GM12878 (cell line): ENCODE data around the gene MYBPC2. TPM values are rescaled to one million over a fixed set of nuclear protein-coding genes. Genes with fewer than 3 reads are reported as not detected.
"Not testable (repeated sequence)": the region's sequence is repeated elsewhere in the genome, so short reads cannot be mapped to it uniquely, and the experiment has no call there.

ENCODE experiments used
- ATAC-seq: fragments of 200-7000 bp; cut with Tn5 transposase; 3 replicates; pipeline ENCODE4 v1.9.1; 2020; ENCODE audit warnings: mild to moderate bottlenecking, moderate library complexity
- BruUV-seq: library from RNA; stranded (reverse); fragments of 400-500 nt; replicated peaks from 2 replicates; lab custom pipeline; 2021; lab: Mats Ljungman, UMichigan
- CTCF ChIA-PET: fragments of 300-600 bp; sonication (Branson Sonifier 250); formaldehyde crosslinking; extraction: SDS; loops from one replicate; lab custom pipeline; 2021; ENCODE audit warnings: inconsistent platforms; lab: Yijun Ruan, JAX
- POLR2A ChIA-PET: fragments of 350-600 bp; formaldehyde crosslinking; extraction: SDS; loops from one replicate; lab custom pipeline; 2021; ENCODE audit warnings: inconsistent platforms; lab: Charles Lee
- RAD21 ChIA-PET: fragments of 300-600 bp; sonication (Branson Sonifier 250); formaldehyde crosslinking; loops from one replicate; lab custom pipeline; 2023; ENCODE audit warnings: antibody characterized with exemption; ENCODE audit not compliant: unreplicated experiment; lab: Charles Lee
- SMC1A ChIA-PET: fragments of 300-600 bp; sonication (Branson Sonifier 250); formaldehyde crosslinking; loops from one replicate; lab custom pipeline; 2023; ENCODE audit not compliant: unreplicated experiment, uncharacterized antibody; lab: Charles Lee
- DNase-seq: peaks from one replicate; pipeline ENCODE4 v3.0.0-alpha.2; 2011; ENCODE audit warnings: low read depth, low spot score
- FAIRE-seq: peaks from 3 replicates; lab custom pipeline; 2011; peaks lifted over from hg19 to GRCh38; lab: Jason Lieb, UNC
- H2AFZ ChIP-seq: 2 replicates; pipeline ENCODE4 v1.6.0; 2011; ENCODE audit warnings: low read depth, low read length, control low read depth; ENCODE audit not compliant: control insufficient read depth
- H3K27ac ChIP-seq: 2 replicates; pipeline ENCODE4 v1.5.1; 2011; ENCODE audit warnings: control low read depth; ENCODE audit not compliant: control insufficient read depth, insufficient read depth
- H3K27me3 ChIP-seq, 2 experiments: replicated peaks in 1 of 2; 2 replicates each; pipeline versions ENCODE4 v1.6.0 to v1.6.1; 2011; ENCODE audit warnings: low read length in 1 of 2; ENCODE audit not compliant: control insufficient read depth in 2 of 2, insufficient read depth in 2 of 2
- H3K36me3 ChIP-seq, 2 experiments: 2 replicates each; pipeline ENCODE4 v1.5.1; 2011; ENCODE audit warnings: low read length in 1 of 2; ENCODE audit not compliant: control insufficient read depth in 2 of 2, insufficient read depth in 2 of 2
- H3K4me1 ChIP-seq: 2 replicates; pipeline ENCODE4 v1.6.1; 2011; ENCODE audit warnings: mild to moderate bottlenecking, low read length, moderate library complexity, mixed read lengths; ENCODE audit not compliant: control insufficient read depth, insufficient read depth
- H3K4me2 ChIP-seq: 2 replicates; pipeline ENCODE4 v1.6.0; 2011; ENCODE audit warnings: control low read depth; ENCODE audit not compliant: control insufficient read depth, insufficient read depth
- H3K4me3 ChIP-seq: fragments of 200-600 bp; sonication (generic); 2 replicates; pipeline ENCODE4 v1.5.1; 2016
- H3K79me2 ChIP-seq: 2 replicates; pipeline ENCODE4 v1.6.0; 2011; ENCODE audit warnings: low read length; ENCODE audit not compliant: control insufficient read depth, insufficient read depth
- H3K9ac ChIP-seq: 2 replicates; pipeline ENCODE4 v1.8.0; 2011; ENCODE audit warnings: low read length, control low read depth, mixed read lengths; ENCODE audit not compliant: control insufficient read depth, insufficient read depth
- H3K9me3 ChIP-seq: replicated peaks from 3 replicates; pipeline ENCODE4 v1.5.1; 2011; ENCODE audit warnings: mild to moderate bottlenecking, low read length; ENCODE audit not compliant: control insufficient read depth, insufficient read depth
- H4K20me1 ChIP-seq: 2 replicates; pipeline ENCODE4 v1.6.0; 2011; ENCODE audit not compliant: control insufficient read depth, insufficient read depth
- CREM ChIP-seq: IDR thresholded peaks from 2 replicates; pipeline ENCODE4 v1.6.1; 2014; ENCODE audit warnings: antibody characterized with exemption, low read depth
- ESRRA ChIP-seq: IDR thresholded peaks from 2 replicates; pipeline ENCODE4 v1.6.1; 2012; ENCODE audit warnings: mild to moderate bottlenecking, low read length, improper control_type of control experiment
- GATAD2B ChIP-seq: fragments of 450-650 bp; conservative IDR thresholded peaks from 2 replicates; pipeline ENCODE4 v1.6.1; 2017; ENCODE audit warnings: low read depth, mild to moderate bottlenecking, moderate library complexity
- HCFC1 ChIP-seq: fragments of 150-350 bp; IDR thresholded peaks from 2 replicates; pipeline ENCODE4 v1.6.1; 2014; ENCODE audit warnings: low read length
- KAT2A ChIP-seq: conservative IDR thresholded peaks from 2 replicates; pipeline ENCODE4 v1.6.1; 2011; ENCODE audit warnings: low read depth, low read length; ENCODE audit not compliant: control insufficient read depth
- MYC ChIP-seq: IDR thresholded peaks from 2 replicates; pipeline ENCODE4 v1.6.1; 2011; ENCODE audit warnings: mild to moderate bottlenecking, low read length, moderate library complexity, inconsistent platforms; ENCODE audit not compliant: insufficient read depth, insufficient replicate concordance, insufficient read length, severe bottlenecking
- POLR2AphosphoS2 ChIP-seq: IDR thresholded peaks from 2 replicates; pipeline ENCODE4 v1.6.1; 2011; ENCODE audit warnings: low read depth, mild to moderate bottlenecking, low read length, improper control_type of control experiment, moderate library complexity
- SMAD1 ChIP-seq: fragments of 450-650 bp; IDR thresholded peaks from 2 replicates; pipeline ENCODE4 v1.6.1; 2018; ENCODE audit warnings: mild to moderate bottlenecking, low read depth; ENCODE audit not compliant: partially characterized antibody
- SPI1 ChIP-seq: IDR thresholded peaks from 2 replicates; pipeline ENCODE4 v1.6.1; 2011; ENCODE audit warnings: low read depth, mild to moderate bottlenecking, low read length, moderate library complexity, borderline replicate concordance; ENCODE audit not compliant: insufficient read depth
- TCF7 ChIP-seq: IDR thresholded peaks from 2 replicates; pipeline ENCODE4 v1.6.1; 2014; ENCODE audit warnings: antibody characterized with exemption, borderline replicate concordance
- USF1 ChIP-seq: IDR thresholded peaks from 2 replicates; pipeline ENCODE4 v1.6.1; 2011; ENCODE audit warnings: borderline replicate concordance, low read depth, mild to moderate bottlenecking, moderate library complexity, mixed read lengths, low read length; ENCODE audit not compliant: insufficient read depth; ENCODE audit errors: extremely low read length
- YY1 ChIP-seq: IDR thresholded peaks from 2 replicates; pipeline ENCODE4 v1.6.1; 2011; ENCODE audit warnings: low read depth, mild to moderate bottlenecking, low read length
- WGBS: methylation state at CpG from one replicate; pipeline ENCODE4 v1.1.6; 2016; ENCODE audit warnings: low lambda C conversion rate; ENCODE audit not compliant: insufficient replicate concordance, insufficient coverage; ENCODE audit errors: missing lambda C conversion rate; 5-methylcytosine and 5-hydroxymethylcytosine counted together
- in situ Hi-C: fragments of 300-500 bp; cut with MboI; formaldehyde crosslinking; loops from 9 replicates; pipeline ENCODE4 v1.14.3; 2018; ENCODE audit warnings: mixed read lengths
- intact Hi-C: fragments of 100-400 bp; cut with micrococcal nuclease; formaldehyde crosslinking; loops from one replicate; pipeline ENCODE4 v1.14.2; 2022; ENCODE audit not compliant: unreplicated experiment
- polyA plus RNA-seq, 11 experiments: library from polyadenylated mRNA; depleted of rRNA in 4 of 11; unstranded in 6 of 11; stranded (reverse) in 5 of 11; fragments of >200 nt; fragmentation: Nextera tagmentation in 4 of 11; fragmentation: Illumina TruSeq in 1 of 11; extraction: Ambion mirVana in 4 of 11; extraction: Trizol in 1 of 11; gene quantifications; 1 replicate in 1 of 11; 2 replicates in 10 of 11; pipeline versions ENCODE4 v1.2.1 to v1.2.3, GENCODE V29; 2011 to 2016; ENCODE audit warnings: inconsistent platforms in 2 of 11, missing spikeins in 2 of 11, low read depth in 1 of 11
- total RNA-seq, 4 experiments: library from RNA; depleted of rRNA in 3 of 4; stranded (reverse); fragments of >200 nt in 3 of 4; fragmentation: Illumina TruSeq in 1 of 4; extraction: Trizol in 1 of 4; gene quantifications; 2 replicates each; pipeline versions ENCODE4 v1.2.1 to v1.2.3, GENCODE V29; 2013 to 2021
- TF ChIP-seq, protein P1 (sequence below): fragments of 450-650 bp; IDR thresholded peaks from 2 replicates; pipeline ENCODE4 v1.6.1; 2014; ENCODE audit warnings: mild to moderate bottlenecking
- TF ChIP-seq, protein P2 (sequence below): fragments of 450-650 bp; IDR thresholded peaks from 2 replicates; pipeline ENCODE4 v1.6.1; 2017; ENCODE audit warnings: low read depth, mild to moderate bottlenecking, moderate library complexity
- TF ChIP-seq, protein P3 (sequence below): IDR thresholded peaks from 2 replicates; pipeline ENCODE4 v1.6.1; 2011; ENCODE audit warnings: low read depth, low read length, improper control_type of control experiment, borderline replicate concordance

MYBPC2 gene
- total and polyA plus RNA-seq, 10 of the 15 experiments (the other 5 are each of a cell fraction or from before 2014, with no cell fraction given): 0.09 to 2.6 (median 0.61) TPM

GRCh38 chr19:50468818-50469217, 36.1 kb downstream of the MYBPC2 start:
- BruUV-seq: no TSS peak
- TF ChIP-seq HCFC1: no peak
- no peak for TF ChIP-seq CREM
- TF ChIP-seq KAT2A: no peak
- TF ChIP-seq, protein P1, sequence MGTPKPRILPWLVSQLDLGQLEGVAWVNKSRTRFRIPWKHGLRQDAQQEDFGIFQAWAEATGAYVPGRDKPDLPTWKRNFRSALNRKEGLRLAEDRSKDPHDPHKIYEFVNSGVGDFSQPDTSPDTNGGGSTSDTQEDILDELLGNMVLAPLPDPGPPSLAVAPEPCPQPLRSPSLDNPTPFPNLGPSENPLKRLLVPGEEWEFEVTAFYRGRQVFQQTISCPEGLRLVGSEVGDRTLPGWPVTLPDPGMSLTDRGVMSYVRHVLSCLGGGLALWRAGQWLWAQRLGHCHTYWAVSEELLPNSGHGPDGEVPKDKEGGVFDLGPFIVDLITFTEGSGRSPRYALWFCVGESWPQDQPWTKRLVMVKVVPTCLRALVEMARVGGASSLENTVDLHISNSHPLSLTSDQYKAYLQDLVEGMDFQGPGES: no peak
- TF ChIP-seq, protein P2, sequence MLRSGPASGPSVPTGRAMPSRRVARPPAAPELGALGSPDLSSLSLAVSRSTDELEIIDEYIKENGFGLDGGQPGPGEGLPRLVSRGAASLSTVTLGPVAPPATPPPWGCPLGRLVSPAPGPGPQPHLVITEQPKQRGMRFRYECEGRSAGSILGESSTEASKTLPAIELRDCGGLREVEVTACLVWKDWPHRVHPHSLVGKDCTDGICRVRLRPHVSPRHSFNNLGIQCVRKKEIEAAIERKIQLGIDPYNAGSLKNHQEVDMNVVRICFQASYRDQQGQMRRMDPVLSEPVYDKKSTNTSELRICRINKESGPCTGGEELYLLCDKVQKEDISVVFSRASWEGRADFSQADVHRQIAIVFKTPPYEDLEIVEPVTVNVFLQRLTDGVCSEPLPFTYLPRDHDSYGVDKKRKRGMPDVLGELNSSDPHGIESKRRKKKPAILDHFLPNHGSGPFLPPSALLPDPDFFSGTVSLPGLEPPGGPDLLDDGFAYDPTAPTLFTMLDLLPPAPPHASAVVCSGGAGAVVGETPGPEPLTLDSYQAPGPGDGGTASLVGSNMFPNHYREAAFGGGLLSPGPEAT: no peak
- TF ChIP-seq GATAD2B: no peak
- TF ChIP-seq SMAD1: no peak
- TF ChIP-seq SPI1: no peak
- no peak for TF ChIP-seq TCF7
- TF ChIP-seq POLR2AphosphoS2: no peak
- no peak for TF ChIP-seq USF1
- TF ChIP-seq MYC: no peak
- no peak for TF ChIP-seq ESRRA
- TF ChIP-seq, protein P3, sequence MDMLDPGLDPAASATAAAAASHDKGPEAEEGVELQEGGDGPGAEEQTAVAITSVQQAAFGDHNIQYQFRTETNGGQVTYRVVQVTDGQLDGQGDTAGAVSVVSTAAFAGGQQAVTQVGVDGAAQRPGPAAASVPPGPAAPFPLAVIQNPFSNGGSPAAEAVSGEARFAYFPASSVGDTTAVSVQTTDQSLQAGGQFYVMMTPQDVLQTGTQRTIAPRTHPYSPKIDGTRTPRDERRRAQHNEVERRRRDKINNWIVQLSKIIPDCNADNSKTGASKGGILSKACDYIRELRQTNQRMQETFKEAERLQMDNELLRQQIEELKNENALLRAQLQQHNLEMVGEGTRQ: no peak
- TF ChIP-seq YY1: no peak
- H3K36me3 ChIP-seq: no peaks in the 10 kb centered on the region
- POLR2A ChIA-PET: no interaction called here
- H3K27me3 ChIP-seq: no peaks in the 10 kb centered on the region
- SMC1A ChIA-PET: no interaction called here
- H3K27ac ChIP-seq: no peak overlapping the region
- no peak overlapping the region for H3K4me2 ChIP-seq
- FAIRE-seq: no peak
- intact Hi-C loops (no loop called here), in situ Hi-C loops (no loop called here)
- WGBS: 41% methylated on average over 6 of the region's 6 CpGs
- RAD21 ChIA-PET: no interaction called here
- H3K9me3 ChIP-seq: no peaks in the 10 kb centered on the region
- H4K20me1 ChIP-seq: no peaks in the 10 kb centered on the region
- no peak overlapping the region for H3K9ac ChIP-seq
- ATAC-seq: no peak
- no peak overlapping the region for H2AFZ ChIP-seq
- H3K4me3 ChIP-seq: no peak overlapping the region
- CTCF ChIA-PET: no interaction called here
- H3K4me1 ChIP-seq: no peaks in the 10 kb centered on the region
- H3K79me2 ChIP-seq: no peaks in the 10 kb centered on the region
- no peak for DNase-seq

GRCh38 chr19:50473336-50473735, 40.6 kb downstream of the MYBPC2 start:
- CTCF ChIA-PET: interaction anchor here (1.1 kb wide), 1 partner anchor 105 kb away, joined by 5 read pairs; no protein-coding TSS in a partner anchor
- H3K4me3 ChIP-seq, FAIRE-seq, H3K9me3 ChIP-seq, H3K27me3 ChIP-seq, H2AFZ ChIP-seq, BruUV-seq, in situ Hi-C loops, H3K36me3 ChIP-seq, H3K9ac ChIP-seq, SMC1A ChIA-PET, intact Hi-C loops, H3K4me1 ChIP-seq, DNase-seq, H3K27ac ChIP-seq, POLR2A ChIA-PET, ATAC-seq, H4K20me1 ChIP-seq, H3K4me2 ChIP-seq: not testable (repeated sequence)
- WGBS: 35% methylated on average over 3 of the region's 3 CpGs
- peaks cover 16% of the 10 kb centered on the region for H3K79me2 ChIP-seq
- RAD21 ChIA-PET: interaction anchor here (0.9 to 1.5 kb wide), 2 partner anchors 13 to 115 kb away, joined by 3 to 6 read pairs; no protein-coding TSS in a partner anchor
